ENCODE results near the gene USP47.

GRCh38 chr11:11862999-11863398 lies 21.2 kb downstream of the USP47 start:
- TF ChIP-seq POLR2AphosphoS5 (IDR thresholded peaks at IDR 0.05; ENCODE audit: low read depth, low read length) = no peak
- TF ChIP-seq RNF2 (IDR thresholded peaks at IDR 0.05; ENCODE audit: borderline replicate concordance, low read depth, low read length, missing control alignments, poor library complexity, severe bottlenecking) = no peak
- TF ChIP-seq CTCF (IDR thresholded peaks at IDR 0.05; ENCODE audit: control extremely low read depth in 1 of 3, insufficient read depth in 1 of 3, low read depth in 1 of 3, low read length in 3 of 3) = no peak
- TF ChIP-seq ZNF274 (IDR thresholded peaks at IDR 0.05; ENCODE audit: borderline replicate concordance, extremely low read depth, low read length) = no peak
- TF ChIP-seq TCF12 (IDR thresholded peaks at IDR 0.05; ENCODE audit: low read depth, low read length) = no peak
- TF ChIP-seq PHF8 (conservative IDR thresholded peaks at IDR 0.05; ENCODE audit: low read depth, low read length) = no peak
- TF ChIP-seq RAD21 (IDR thresholded peaks at IDR 0.05 in 1 of 2, conservative IDR thresholded peaks at IDR 0.05 in 1 of 2; ENCODE audit: low read depth in 2 of 2, low read length in 2 of 2) = no peak
- TF ChIP-seq SIX5 (IDR thresholded peaks at IDR 0.05; ENCODE audit: low read depth, low read length) = no peak
- no peak for TF ChIP-seq EZH2 (IDR thresholded peaks at IDR 0.05; ENCODE audit: low read depth, low read length, severe bottlenecking)
- no peak for TF ChIP-seq KDM5A (IDR thresholded peaks at IDR 0.05; ENCODE audit: low read length)
- TF ChIP-seq MAFK (IDR thresholded peaks at IDR 0.05; ENCODE audit: low read depth, low read length) = no peak
- no peak for TF ChIP-seq POLR2A (IDR thresholded peaks at IDR 0.05; ENCODE audit: control extremely low read depth in 1 of 2, low read depth in 2 of 2, low read length in 2 of 2)
- TF ChIP-seq EGR1 (IDR thresholded peaks at IDR 0.05; ENCODE audit: borderline replicate concordance, low read depth, low read length) = no peak
